Activated CD8-positive, alpha-beta memory T cell treated with anti-CD3 and anti-CD28 coated beads, Interleukin-2, amount 50 U/mL, for 24 hours (primary cell): ENCODE data around the gene NTN4.
"Not testable (repeated sequence)": the region's sequence is repeated elsewhere in the genome, so short reads cannot be mapped to it uniquely, and the experiment has no call there.

ENCODE experiments used
- DNase-seq: peaks from one replicate; pipeline ENCODE4 v3.0.0-alpha.2; 2020; ENCODE audit errors: extremely low read depth

The NTN4 gene

GRCh38 chr12:95790033-95790916 is at the start of gene NTN4:
NTN4 (minus strand) TSS chr12:95790764; CDS start chr12:95790309, 455 bp downstream.
- DNase-seq, result no peak

DNA sequence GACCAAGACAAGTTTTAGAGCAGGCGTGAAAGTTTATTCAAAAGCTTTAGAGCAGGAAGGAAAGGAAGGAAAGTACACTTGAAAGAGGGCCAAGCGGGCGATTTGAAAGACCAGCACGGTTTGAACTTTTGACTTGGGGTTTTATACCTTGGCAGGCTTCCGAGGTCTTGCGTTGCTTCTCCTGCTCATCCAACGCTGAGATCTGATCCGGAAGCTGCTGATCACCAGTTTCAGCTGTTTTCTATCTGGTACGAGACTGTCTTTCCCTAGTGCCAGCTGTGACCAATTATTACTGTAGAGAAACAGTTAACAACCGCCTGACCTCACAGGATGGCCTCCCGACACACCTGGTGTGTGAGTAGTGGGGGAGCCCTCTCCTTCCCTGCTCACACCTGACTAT is 47.6 kb upstream of the NTN4 start:
- no peak for DNase-seq

GRCh38 chr12:95837240-95838038 is 46.9 kb upstream of the NTN4 start:
- DNase-seq, result no peak

- DNase-seq, result no peak
These were observed 46.2 kb upstream of the NTN4 start for GRCh38 chr12:95836630-95837239.

GRCh38 chr12:95836185-95836609 is 45.6 kb upstream of the NTN4 start:
- no peak for DNase-seq

DNA sequence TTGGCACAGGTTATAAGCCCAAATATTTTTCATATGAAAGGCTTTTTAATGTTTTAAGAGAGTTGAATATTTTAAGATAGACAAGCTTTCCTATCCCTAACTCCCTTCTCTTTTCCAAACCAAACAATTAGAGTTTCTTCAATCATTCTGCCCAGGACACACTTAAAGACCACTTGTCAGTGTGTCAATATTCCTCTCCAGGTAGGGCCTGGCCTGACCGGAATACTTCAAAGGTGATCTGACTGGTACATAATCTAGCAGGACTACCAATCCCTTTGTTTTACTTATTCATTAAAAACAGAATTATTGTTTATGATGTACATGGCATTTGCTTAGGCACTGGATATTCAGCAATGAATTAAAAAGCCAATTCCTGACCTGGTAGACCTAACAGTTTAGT is 44.0 kb upstream of the NTN4 start:
- no peak for DNase-seq

GRCh38 chr12:95830335-95831089 is 39.9 kb upstream of the NTN4 start:
- DNase-seq, result no peak

- DNase-seq, result no peak
These were observed 38.8 kb upstream of the NTN4 start for GRCh38 chr12:95829395-95829794.

DNA sequence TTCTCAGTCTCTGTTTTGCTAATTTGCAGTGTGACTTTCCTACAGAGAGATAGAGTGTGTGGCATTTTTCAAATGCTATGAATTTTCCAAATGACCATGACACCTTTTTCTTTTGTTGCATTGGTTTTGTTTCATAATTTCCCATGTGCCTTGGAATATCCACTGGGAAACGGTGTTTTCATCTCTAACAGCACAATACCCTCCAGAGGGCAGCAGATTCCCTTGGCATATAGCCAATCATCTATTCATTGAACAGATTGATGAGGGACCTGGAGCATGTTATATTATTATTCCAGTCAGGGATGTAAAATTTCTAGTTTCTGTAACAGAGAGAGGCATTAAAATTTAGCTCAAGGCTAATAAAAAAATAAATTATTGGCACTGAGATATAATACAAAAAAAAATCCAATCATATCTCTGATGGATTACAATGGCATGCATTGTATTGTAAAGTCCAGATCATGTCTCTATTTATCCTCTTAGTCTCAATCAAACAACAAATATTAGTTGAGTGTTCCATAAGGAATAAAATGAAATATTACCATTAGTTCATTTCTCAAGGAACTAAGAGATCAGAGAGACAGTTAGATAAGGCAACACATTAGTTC is 29.6 kb upstream of the NTN4 start:
- no peak for DNase-seq

GRCh38 chr12:95815632-95816212 is 25.2 kb upstream of the NTN4 start:
- DNase-seq, result no peak

DNA sequence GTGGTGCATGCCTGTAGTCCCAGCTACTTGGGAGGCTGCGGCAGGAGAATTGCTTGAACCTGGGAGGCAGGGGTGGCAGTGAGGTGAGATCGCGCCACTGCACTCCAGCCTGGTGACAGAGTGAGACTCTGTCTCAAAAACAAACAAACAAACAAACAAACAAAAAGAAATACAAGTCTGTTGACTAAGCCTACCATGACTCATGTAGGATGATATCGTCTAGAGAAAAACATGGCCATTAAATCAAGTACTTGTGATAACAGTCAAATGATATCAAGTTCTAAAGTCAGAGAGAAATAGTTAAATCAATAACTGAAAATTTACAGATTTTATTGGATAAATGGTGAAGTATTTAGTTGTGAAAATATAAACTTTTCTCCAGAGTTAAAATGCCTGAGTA is 21.6 kb upstream of the NTN4 start:
- DNase-seq, result not testable (repeated sequence)

DNA sequence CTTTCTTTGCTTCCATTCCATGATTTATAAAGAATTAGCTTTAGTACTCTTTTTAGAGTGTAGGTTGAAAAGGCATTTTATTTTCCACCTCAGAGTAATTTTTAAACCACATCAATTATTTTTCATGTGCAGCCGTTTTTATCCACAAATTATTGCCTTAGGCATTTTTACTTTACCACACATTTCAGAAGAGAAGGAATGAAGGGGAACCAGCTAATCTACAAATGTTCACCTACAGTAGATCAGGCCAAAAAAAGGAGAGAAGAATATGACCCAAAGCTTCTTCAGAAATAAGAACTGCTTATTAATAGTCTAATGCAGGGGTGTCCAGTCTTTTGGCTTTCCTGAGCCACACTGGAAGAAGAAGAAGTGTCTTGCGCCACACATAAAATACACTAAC is 19.8 kb upstream of the NTN4 start:
- no peak for DNase-seq

DNA sequence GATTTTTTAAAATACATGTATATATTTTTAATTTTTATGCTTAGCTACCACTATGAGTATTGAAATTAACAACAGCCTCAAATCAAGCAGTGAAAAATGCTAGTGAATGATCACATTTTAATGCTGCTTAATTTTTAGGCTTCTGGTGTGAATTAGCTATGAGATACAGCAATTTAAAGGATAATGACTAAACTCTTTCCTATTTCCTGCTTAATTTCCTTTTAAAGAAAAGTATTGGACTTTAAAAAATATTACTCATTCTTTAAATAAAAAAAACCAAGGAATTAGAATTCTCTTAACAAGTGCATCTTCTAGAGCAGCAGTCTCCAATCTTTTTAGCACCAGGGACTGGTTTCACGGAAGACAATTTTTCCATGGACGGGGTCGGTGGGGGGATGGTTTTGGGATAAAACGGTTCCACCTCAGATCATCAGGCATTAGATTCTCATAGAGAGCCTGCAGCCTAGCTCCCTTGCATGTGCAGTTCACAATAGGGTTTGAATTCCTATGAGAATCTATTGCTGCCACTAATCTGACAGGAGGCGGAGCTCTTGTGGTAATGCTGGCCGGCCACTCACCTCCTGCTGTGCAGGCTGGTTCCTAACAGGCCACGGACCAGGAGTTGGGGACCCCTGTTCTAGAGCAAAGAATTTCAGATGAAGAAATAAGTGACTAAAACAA is 18.6 kb upstream of the NTN4 start:
- DNase-seq, result no peak

GRCh38 chr12:95808146-95808545 is 17.6 kb upstream of the NTN4 start:
- DNase-seq, result no peak

DNA sequence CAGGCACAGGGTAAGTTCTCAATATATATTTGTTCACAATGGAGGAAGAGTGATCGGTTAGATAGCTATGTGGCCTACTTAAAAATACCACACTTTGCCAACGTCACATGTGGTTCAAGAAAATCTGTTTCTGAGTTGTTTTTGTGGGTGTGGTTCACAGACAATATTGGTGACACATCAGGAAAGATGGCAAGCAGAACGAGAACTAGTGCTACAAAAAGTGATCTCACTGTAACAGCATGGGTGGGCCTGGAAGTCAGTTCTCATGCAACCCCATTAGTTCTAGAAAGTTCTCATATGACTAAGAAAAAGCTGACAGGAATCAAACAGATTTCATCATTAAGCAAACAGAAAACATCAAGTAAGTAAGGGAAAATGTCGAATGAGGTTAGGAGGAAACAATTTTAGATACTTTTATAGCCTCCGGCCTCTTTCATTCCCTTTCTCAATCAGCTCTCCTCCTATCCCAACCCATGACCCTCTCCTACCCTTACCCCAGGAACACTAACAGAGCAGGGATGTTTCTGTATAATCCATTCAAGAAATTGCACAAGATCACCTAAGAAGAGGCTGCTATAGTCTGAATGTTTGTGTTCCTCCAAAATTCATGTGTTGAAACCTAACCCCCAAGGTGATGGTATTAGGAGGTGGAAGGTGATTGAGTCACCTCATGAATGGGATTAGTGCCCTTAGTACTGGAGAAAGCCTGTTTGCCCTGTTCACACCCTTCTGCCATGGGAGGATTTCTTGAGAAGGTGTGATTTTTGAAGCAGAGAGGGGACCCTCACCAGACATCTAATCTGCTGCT is 15.5 kb upstream of the NTN4 start:
- DNase-seq, result no peak

DNA sequence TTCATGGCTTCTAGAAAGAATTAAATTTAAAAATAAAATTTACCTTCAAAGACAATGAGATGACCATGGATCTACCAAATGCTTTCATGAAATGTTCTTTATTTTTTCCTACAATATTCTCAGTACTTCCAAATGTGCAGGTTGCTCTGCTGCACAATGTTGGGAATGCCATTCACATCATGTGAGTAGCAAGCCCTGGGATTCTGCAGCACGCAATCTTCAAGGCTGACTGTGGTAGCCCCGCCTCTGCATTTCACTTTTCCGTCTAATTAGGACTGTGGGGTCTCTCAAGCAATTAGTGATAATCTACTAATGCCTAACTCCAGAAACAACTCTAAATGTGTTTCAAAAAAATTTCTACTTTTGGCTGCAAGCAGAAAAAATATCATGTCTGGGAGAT is 13.7 kb upstream of the NTN4 start:
- DNase-seq, result no peak

DNA sequence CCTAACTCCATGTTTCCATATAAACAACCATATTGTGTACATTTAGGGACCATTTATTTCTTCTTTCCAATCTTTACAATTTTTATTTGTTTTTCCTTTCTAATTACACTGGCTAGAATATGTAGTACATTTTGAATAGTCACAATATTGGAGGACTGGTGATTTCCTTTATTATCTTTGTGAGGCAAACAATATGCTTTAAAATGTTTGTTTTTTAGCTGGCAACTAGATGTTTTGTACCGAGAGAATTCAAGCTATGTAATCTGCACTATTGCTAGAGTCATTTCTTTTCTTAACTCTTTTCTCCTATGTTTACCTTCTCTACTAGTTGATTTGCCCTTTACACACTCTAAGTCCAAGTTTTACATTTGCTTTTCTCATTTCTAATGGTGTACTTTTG is 13.3 kb upstream of the NTN4 start:
- DNase-seq, result no peak

- no peak for DNase-seq
These were observed 12.1 kb upstream of the NTN4 start for GRCh38 chr12:95802482-95803270.

DNA sequence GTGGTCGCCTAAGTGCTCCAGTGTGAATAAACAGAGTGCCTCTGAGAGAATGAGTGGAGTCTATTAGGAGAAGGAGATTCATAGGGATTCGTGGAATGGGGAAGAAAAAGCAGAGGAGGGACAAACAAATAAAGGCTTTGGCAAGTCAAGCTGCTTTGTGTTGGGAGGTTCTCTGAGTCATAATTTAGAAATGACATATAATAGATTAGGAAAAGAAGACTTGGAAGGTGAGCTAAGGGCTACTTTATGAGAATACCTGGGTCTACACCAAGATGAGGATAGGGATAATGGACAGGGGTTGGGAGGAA is 6.4 kb upstream of the NTN4 start:
- no peak for DNase-seq
